Left kidney (tissue), 2 donors: ENCODE results near the gene EFCAB8. TPM values are rescaled to one million over a fixed set of nuclear protein-coding genes. Genes with fewer than 3 reads are reported as not detected.
"Not testable (repeated sequence)": the region's sequence is repeated elsewhere in the genome, so short reads cannot be mapped to it uniquely, and the experiment has no call there.

Experiments used
- DNase-seq: peaks from one replicate; pipeline ENCODE4 v3.0.0-alpha.2; 2013
- polyA plus RNA-seq: library from polyadenylated mRNA; unstranded; fragments of 120-200 nt; gene quantifications from one replicate; pipeline ENCODE4 v1.2.1, GENCODE V29; 2013; ENCODE audit not compliant: insufficient read length

Gene EFCAB8
- polyA plus RNA-seq, 1 donor: 0.55 TPM

- DNase-seq: no peak
Measured at GRCh38 chr20:32957459-32957858, 98.7 kb downstream of the EFCAB8 start.

DNA sequence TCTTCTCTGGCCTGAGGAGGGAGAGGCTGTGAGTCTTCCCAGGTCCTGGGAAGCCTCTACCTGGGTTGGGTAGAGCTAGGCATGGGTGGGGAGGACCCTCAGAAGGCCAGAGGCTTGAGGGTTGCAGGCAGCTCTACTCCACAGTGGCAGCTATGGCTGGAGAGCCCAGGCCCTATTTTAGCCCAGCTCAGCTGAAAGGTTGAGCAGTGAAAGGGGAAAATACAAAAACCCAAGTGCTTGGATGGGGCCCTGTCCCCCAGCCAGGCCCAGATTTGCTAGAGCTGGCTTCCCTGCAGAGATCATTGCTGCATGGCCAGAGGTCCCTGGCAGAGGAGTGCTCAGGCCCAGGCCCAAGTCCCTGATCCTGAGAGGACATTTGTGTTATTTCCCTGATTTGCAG is 99.9 kb downstream of the EFCAB8 start:
- no peak for DNase-seq

DNA sequence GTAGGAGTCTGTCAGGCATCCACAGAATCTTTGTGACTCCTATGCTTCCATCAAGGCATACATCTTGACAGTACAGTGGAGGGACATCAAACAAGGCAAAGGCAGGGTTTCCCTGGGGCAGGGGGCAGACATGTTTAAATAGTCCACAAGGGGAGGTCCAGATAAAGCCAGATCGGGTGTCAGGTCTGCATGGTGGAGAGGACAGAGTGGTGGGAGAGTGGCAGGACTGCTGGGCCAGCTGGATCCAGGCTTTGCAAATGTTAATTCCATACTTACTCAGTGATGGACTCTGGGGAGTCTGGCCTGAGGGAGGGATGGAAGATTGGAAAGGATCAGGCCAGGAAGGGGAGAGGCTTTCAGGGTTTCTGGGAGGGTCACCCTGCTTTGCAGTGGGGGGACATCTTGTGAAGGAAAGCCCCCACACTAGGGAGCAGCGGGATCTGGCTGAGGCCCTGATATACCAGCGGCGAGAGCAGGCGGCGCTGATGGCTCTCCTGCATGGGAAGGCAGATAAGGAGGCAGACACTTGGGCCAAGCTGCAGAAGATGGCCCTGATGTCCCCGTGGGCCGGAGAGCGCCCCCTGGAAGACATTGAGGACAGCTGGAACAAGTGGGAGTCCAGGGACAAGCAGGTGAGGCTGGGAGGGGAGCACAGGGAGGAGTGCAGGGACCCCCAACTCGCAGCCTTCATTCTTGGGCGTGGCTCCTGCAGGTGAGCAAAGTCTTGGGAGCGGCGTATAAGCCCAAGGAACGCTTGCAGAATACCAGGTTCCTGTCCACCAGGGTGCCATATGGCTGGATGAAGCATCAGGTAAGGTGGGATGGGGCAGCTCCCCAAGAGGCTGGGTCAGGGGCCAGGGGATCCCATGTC is 100.9 kb downstream of the EFCAB8 start:
- no peak for DNase-seq

DNA sequence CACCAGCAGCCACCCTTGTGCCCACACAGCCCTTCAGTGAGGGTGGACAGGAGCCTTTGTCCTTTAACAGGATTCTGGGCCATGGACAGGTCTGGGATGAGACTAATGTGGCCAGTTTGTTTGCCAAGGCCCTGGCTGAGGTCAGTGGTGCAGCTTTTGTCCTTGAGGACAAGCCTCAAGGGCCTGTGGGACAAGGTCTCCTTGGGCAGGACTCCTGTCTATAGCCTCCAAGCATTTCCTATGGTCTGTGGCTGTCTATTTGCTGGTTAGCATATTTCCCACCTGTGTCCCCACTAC is 101.4 kb downstream of the EFCAB8 start:
- no peak for DNase-seq

DNA sequence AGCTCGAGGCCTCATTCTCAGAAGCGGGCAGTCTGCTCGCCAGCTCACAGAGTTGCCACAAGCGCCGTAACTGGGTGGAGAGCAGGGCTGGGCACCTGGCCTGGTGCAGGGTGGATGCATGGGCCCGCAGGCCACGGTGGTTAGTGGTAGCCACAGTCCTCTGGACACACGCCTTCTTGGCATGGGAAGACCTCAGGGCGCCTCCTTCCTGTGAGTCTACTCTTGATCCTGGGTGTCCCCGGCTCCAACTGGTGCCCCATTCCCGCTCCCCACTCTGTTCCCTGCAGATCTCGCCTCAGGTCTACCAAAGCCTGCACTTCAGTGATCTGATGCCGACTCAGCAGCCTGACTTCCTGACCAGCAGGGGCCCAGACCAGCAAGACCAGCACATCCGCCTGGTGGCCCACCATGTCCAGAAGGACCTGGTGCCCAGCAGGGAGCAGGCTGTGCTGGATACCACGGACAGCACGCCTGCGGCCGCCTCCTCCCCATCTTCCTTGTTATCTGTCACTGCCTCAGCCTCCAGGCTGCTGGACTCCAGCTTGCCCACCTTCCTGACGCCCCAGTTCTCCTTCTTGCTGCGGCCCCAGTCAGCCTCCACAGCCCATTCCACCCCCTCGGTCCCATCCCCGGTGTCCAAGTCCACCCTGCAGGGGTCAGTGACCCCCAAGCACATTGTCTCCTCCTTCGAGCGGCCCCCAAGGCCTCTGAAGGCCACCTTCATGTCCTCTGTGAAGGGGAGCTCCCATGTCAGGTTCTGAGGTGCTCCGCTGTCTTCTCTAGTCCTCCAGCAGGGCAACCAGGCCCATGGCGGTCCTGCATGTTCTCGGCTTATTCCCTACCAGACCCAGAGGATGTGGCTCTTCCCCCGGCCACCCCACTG is 102.4 kb downstream of the EFCAB8 start:
- no peak for DNase-seq

DNA sequence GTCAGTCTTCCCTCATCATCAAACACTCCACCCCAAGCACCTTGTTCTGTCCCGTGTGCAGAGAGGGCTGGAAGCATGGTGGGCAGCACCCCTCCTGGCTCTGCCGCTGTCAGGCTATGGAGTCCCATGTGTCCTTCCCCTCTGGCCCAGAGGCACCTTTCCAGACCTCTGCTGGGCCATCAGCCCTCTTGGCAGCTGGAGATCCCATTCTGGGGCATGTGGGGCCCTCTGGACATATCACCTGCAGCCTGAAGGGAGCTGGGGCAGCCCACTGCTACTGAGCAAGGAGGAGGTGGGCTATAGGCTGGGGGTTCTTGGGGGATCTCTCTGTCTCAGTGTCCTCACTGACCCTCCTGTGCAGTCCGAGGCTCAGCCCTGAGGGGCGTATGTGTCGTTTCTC is 103.3 kb downstream of the EFCAB8 start:
- DNase-seq: no peak

DNA sequence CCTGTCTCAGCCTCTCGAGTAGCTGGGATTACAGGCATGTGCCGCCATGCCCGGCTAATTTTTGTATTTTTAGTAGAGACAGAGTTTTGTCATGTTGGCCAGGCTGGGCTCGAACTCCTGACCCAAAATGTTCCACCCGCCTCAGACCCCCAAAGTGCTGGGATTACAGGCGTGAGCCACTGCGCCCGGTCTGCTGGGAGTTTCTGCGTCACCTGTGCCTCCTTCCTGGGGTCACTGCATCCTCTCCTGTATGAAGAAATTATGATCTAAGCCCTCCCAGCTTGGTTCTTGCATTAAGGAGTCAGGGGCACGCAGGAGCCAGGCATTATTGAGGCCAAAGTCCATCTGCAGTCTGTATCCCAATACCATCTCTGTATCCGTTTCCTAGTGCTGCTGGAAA is 103.9 kb downstream of the EFCAB8 start:
- not testable (repeated sequence) for DNase-seq

- no peak for DNase-seq
Measured at GRCh38 chr20:32963176-32963575, 104.5 kb downstream of the EFCAB8 start.

- DNase-seq: no peak
Measured at GRCh38 chr20:32964575-32964974, 105.9 kb downstream of the EFCAB8 start.

DNA sequence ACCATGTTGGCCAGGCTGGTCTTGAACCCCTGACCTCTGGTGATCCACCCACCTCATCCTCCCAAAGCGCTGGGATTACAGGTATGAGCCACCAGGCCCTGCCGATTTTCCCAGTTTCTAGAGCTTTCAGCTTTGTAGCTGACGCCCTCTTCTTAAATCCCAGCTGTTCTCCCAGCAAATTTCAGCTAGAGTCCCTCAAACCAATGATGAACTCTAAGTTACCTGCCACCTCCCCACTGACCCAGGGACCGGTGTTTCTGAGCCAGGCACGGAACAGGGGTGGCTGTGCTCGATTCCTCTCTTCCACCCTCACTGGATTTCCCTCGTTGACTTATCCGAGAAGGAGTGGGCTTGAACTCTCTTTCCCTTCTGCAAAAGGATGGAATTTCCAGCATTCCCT is 106.4 kb downstream of the EFCAB8 start:
- no peak for DNase-seq

DNA sequence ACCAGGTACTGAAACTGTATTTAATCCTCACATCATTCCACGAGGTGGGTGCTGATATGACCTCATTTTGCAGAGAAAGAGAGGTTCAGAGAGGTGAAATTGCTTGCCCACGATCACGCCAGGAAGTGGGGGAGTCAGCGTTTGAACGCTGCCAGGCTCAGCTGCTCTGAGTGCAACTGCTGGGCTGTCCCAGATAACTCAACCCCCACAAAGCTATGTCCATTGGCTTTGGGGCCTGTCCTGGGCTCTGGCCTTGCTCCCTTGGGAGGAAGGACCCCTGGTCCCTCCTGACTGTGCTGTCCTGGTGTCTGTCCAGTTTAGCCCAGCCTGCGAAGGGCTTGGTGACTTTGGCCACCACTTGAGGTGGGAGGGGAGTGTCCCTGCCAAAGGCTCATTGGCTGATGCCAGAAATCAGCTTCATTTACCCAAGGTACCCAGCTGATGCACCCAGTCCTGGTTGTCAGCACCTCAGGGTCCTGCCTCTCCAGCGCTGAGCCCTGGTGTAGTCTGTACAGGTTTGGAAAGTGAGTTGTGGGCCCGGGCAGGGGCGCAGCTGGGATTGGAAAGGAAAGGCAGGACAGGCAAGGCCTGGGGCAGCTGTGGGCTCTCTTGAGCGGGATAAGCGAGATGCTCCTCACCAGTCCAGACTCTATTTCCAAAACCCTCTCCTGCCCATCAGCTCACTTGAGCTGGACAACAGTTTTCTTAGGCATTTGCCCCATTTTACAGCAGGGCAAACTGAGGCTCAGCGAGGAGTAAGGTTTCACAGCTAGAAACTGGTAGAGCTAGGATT is 107.1 kb downstream of the EFCAB8 start:
- DNase-seq: no peak

- no peak for DNase-seq
Measured at GRCh38 chr20:32966382-32966781, 107.7 kb downstream of the EFCAB8 start.

DNA sequence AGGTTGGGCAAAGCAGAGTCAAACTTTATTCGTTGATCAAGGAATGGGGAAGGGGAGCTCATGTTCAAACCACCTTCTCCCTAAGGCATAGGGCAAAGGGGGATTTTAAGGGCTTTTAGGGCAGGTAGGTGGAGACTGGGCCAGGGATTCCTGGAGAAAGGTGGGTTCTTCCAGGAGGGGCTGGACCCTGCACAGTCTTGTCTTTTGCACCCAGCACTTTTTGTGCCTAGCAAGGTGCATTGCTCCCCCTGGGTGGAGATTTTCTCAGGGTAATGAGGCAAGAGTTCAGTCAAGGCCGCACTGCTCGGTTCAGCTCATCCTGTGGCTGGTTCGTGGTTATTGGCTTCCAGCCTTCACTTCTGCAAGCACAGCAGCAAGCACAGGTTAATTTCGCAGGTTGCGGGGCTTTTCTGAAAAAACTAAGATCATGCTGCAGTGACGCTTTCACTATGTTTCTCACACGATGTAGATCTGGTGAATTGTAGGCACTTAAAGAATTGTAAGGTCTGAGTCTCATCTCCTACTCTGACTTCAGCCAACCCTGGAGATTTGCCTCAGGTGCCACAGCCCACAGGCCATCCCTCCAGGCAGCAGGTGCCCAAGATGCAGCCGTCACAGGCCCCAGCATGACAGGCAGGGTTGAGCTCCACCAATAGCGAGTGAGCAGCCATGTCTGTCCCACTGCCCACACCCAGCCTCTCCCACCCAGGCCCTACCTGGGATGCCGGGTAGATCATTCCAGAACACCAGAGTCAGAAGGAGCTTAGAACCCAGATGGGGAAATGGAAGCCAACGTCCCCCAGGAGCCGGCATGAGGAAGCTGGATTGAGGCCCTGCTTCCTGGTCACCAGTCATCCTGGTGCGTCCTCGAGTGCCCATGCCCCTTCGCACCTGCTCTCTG is 108.4 kb downstream of the EFCAB8 start:
- no peak for DNase-seq

DNA sequence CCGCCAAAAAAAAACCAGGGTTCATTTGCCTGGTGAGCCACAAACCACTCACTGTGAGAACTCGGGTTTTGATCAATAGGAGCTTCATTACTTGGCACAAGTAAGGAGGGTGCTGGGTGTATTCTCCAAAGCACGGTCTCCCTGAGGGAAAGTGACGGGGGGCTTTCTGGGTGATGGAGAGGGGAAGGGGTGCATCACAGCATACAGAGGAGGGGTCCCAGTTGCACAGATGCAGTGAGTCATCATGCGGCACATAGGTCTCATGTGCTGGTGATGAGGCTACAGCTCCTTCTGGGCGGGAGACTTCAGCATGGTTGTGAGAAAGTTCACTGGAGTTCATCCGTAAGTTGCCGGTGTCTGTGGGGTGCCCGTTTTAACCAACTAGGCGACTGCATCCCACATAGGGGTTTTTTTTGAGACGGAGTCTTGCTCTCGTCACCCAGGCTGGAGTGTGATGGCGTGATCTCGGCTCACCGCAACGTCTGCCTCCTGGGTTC is 109.3 kb downstream of the EFCAB8 start:
- no peak for DNase-seq

- DNase-seq: no peak
Measured at GRCh38 chr20:32968478-32969241, 109.9 kb downstream of the EFCAB8 start.

- DNase-seq: no peak
Measured at GRCh38 chr20:32969356-32970114, 110.8 kb downstream of the EFCAB8 start.

- no peak for DNase-seq
Measured at GRCh38 chr20:32970115-32970972, 111.6 kb downstream of the EFCAB8 start.

- DNase-seq: no peak
Measured at GRCh38 chr20:32970973-32971300, 112.2 kb downstream of the EFCAB8 start.

DNA sequence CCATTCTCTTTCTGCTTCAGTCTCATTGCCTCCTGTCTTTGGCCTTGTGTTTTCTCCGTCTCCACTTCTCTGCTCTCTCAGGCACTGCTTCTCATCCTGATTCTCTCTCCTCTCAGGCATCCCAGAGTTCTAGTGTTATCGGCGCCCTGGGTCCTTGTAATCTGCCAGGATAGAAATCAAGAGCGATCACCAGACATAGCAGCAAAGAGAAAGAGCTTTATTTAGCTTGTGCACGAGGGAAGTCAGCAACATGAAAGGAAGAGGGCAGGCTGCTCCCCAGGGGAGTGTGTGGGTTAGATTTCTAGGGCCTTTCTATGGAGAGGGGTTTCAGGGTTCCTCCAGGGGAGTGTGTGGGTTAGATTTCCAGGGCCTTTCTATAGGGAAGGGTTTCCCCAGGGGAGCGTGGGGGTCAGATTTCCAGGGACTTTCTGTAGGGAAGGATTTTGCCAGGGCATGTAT is 113.0 kb downstream of the EFCAB8 start:
- DNase-seq: no peak
